ENCODE results near the gene CFAP20DC. TPM values are rescaled to one million over a fixed set of nuclear protein-coding genes. Genes with fewer than 3 reads are reported as not detected.

Gene CFAP20DC
- total RNA-seq, 1 experiment from 2014 or later = 4.5 TPM

DNA sequence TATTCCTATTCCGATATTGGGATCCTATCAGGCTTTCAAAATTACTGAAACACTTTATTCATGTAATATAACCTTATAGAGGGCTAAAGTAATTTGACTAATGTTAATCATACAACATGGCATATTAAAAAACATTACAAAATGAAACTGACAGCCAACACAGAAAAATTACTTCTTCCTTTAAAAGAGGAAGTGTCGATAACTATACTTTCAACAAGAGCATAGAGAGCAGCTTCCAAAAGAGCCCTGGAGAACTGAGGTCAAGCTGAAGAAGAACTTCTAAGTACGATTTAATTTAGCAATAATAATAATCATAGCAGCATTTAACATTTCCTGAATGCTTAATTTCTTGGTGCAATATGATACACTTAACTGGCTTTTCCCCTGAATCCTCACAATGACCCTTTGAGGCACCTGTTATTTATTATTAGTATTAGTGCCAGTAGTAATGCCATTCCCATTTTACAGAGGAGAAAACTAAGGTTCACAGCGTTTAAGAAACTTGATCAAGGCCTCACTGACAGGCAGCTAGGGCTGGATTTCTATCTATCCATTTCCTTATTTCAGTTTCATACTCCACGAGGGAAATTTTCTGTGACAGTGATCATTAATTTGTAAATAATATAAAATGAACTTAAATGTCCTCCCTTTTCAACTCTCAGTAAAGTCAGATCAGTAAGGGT is 181.6 kb downstream of the CFAP20DC start:
- Mint-ChIP-seq H3K4me3 (no peak overlapping the region), H3K9me3 (no peaks in the 10 kb centered on the region), H3K4me1 (peaks cover 34 to 45% of the 10 kb centered on the region in 2 experiments), H3K36me3 (ENCODE audit: insufficient read depth in 1 of 3, low read depth in 3 of 3) (no peaks in the 10 kb centered on the region), H3K27me3 (ENCODE audit: low read depth) (no peaks in the 10 kb centered on the region), H3K27ac (no peak overlapping the region)
- H3K14ac ChIP-seq (ENCODE audit: insufficient read depth, low read length) = no peak overlapping the region
- H3K18ac ChIP-seq (ENCODE audit: insufficient read length, low read depth, low read length) = no peak overlapping the region
- no peak overlapping the region for H2BK20ac ChIP-seq (ENCODE audit: low read depth, low read length, poor library complexity, severe bottlenecking)
- no peak overlapping the region for H2BK120ac ChIP-seq (ENCODE audit: low read depth, low read length, poor library complexity, severe bottlenecking)
- no peaks in the 10 kb centered on the region for H3K9me3 ChIP-seq (ENCODE audit: control insufficient read depth, low read depth, low read length)
- no peak overlapping the region for H3K56ac ChIP-seq (ENCODE audit: insufficient read length, low read depth, low read length)
- no peak overlapping the region for H3K23ac ChIP-seq (ENCODE audit: insufficient read length, low read depth, low read length)
- H3K4me2 ChIP-seq (ENCODE audit: insufficient read depth, insufficient read length, low read length) = no peak overlapping the region
- no peak overlapping the region for H4K8ac ChIP-seq (replicated peaks; ENCODE audit: insufficient read length, low read depth, low read length)
- H3K23me2 ChIP-seq (ENCODE audit: insufficient read length, low read depth, low read length, poor library complexity, severe bottlenecking) = no peaks in the 10 kb centered on the region
- H3K27me3 ChIP-seq (ENCODE audit: insufficient read depth, low read length) = no peaks in the 10 kb centered on the region
- no peak overlapping the region for H2BK15ac ChIP-seq (ENCODE audit: low read depth, low read length)
- no peak overlapping the region for H3T11ph ChIP-seq (ENCODE audit: low read length)
- no peak for DNase-seq
- no peak overlapping the region for H3K27ac ChIP-seq (ENCODE audit: insufficient read length, low read depth, low read length)
- no peak overlapping the region for H3K4ac ChIP-seq (ENCODE audit: low read depth, low read length)
- no peaks in the 10 kb centered on the region for H3K79me1 ChIP-seq (ENCODE audit: insufficient read depth, low read depth, low read length, poor library complexity, severe bottlenecking)
- no peak overlapping the region for H4K5ac ChIP-seq (ENCODE audit: insufficient read length, low read depth, low read length)
- WGBS (ENCODE audit: extremely low coverage, insufficient read length, low lambda C conversion rate) = no CpG with 5 or more reads among the region's 5 CpGs
- TF ChIP-seq, protein P1, sequence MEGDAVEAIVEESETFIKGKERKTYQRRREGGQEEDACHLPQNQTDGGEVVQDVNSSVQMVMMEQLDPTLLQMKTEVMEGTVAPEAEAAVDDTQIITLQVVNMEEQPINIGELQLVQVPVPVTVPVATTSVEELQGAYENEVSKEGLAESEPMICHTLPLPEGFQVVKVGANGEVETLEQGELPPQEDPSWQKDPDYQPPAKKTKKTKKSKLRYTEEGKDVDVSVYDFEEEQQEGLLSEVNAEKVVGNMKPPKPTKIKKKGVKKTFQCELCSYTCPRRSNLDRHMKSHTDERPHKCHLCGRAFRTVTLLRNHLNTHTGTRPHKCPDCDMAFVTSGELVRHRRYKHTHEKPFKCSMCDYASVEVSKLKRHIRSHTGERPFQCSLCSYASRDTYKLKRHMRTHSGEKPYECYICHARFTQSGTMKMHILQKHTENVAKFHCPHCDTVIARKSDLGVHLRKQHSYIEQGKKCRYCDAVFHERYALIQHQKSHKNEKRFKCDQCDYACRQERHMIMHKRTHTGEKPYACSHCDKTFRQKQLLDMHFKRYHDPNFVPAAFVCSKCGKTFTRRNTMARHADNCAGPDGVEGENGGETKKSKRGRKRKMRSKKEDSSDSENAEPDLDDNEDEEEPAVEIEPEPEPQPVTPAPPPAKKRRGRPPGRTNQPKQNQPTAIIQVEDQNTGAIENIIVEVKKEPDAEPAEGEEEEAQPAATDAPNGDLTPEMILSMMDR (conservative IDR thresholded peaks at IDR 0.05) = no peak
- no peaks in the 10 kb centered on the region for H3K79me2 ChIP-seq (ENCODE audit: insufficient read depth, low read length)
- no peak overlapping the region for H2AFZ ChIP-seq (ENCODE audit: low read length)
- H4K91ac ChIP-seq (ENCODE audit: insufficient read length, low read depth, low read length) = no peak overlapping the region
- H4K20me1 ChIP-seq (ENCODE audit: control insufficient read depth, insufficient read depth, insufficient read length) = no peaks in the 10 kb centered on the region
- no peak overlapping the region for H2BK5ac ChIP-seq (ENCODE audit: insufficient read length, low read length)
- no peak overlapping the region for H2AK5ac ChIP-seq (ENCODE audit: insufficient read length, low read length)
- H3K4me1 ChIP-seq (ENCODE audit: insufficient read depth, low read length) = peaks cover 6% of the 10 kb centered on the region; the same call in 1 of the 2 replicates
- H3K9ac ChIP-seq (ENCODE audit: extremely low read depth, insufficient read length, low read length) = no peak overlapping the region
- H2BK12ac ChIP-seq (ENCODE audit: insufficient read length, low read depth, low read length) = no peak overlapping the region
